Liver (tissue), 9 donors: ENCODE results near the gene HDAC3. TPM values are rescaled to one million over a fixed set of nuclear protein-coding genes. Genes with fewer than 3 reads are reported as not detected.
A peak's percentile ranks its signal among the peaks of the same experiment; 100 is the strongest.

Experiments used
- DNase-seq: peaks from one replicate; pipeline ENCODE4 v3.0.0-alpha.2; 2017; ENCODE audit warnings: low spot score
- H3K27ac ChIP-seq, 2 donors: one replicate each; pipeline ENCODE4 v1.7.0; 2013; ENCODE audit warnings: inconsistent platforms in 2 of 2, low read length in 2 of 2, control low read depth in 1 of 2, low read depth in 1 of 2, mild to moderate bottlenecking in 1 of 2
- H3K27me3 ChIP-seq, 4 donors: one replicate each; pipeline versions ENCODE4 v1.6.1 to v1.7.0; 2013; ENCODE audit warnings: low read length in 3 of 4, inconsistent platforms in 1 of 4, mild to moderate bottlenecking in 1 of 4, moderate library complexity in 1 of 4; ENCODE audit not compliant: control insufficient read depth in 4 of 4, insufficient read depth in 4 of 4
- H3K36me3 ChIP-seq, 4 donors: one replicate each; pipeline versions ENCODE4 v1.6.1 to v1.7.0; 2013; ENCODE audit warnings: low read length in 3 of 4, mild to moderate bottlenecking in 3 of 4, low read depth in 1 of 4, moderate library complexity in 1 of 4; ENCODE audit not compliant: control insufficient read depth in 4 of 4, insufficient read depth in 3 of 4
- H3K4me1 ChIP-seq, 4 donors: one replicate each; pipeline versions ENCODE4 v1.6.1 to v1.7.0; 2013; ENCODE audit warnings: low read length in 3 of 4, mild to moderate bottlenecking in 3 of 4, moderate library complexity in 1 of 4; ENCODE audit not compliant: control insufficient read depth in 4 of 4, insufficient read depth in 4 of 4
- H3K4me3 ChIP-seq, 3 donors: one replicate each; pipeline versions ENCODE4 v1.6.1 to v1.7.0; 2013; ENCODE audit warnings: low read length in 3 of 3, control low read depth in 1 of 3, low read depth in 1 of 3, mild to moderate bottlenecking in 1 of 3
- H3K9ac ChIP-seq, 2 donors: one replicate each; pipeline ENCODE4 v1.7.0; 2013; ENCODE audit warnings: low read length in 2 of 2, mild to moderate bottlenecking in 2 of 2, moderate library complexity in 2 of 2, control low read depth in 1 of 2, low read depth in 1 of 2
- H3K9me3 ChIP-seq, 4 donors: one replicate each; pipeline versions ENCODE4 v1.6.1 to v1.7.0; 2013; ENCODE audit warnings: low read length in 3 of 4; ENCODE audit not compliant: control insufficient read depth in 4 of 4
- ATF3 ChIP-seq: IDR thresholded peaks from 2 replicates; pipeline ENCODE4 v1.6.1; 2016; ENCODE audit warnings: antibody characterized with exemption
- CTCF ChIP-seq: fragments of 150-350 bp; IDR thresholded peaks from 2 replicates; pipeline ENCODE4 v1.5.1; 2017; ENCODE audit warnings: improper control_type of control experiment, low read depth, low read length; ENCODE audit not compliant: missing input control
- EGR1 ChIP-seq, 2 donors: IDR thresholded peaks; 2 replicates each; pipeline ENCODE4 v1.6.1; 2016 to 2018; ENCODE audit warnings: antibody characterized with exemption in 2 of 2, low read depth in 2 of 2
- FOXA1 ChIP-seq: IDR thresholded peaks from 2 replicates; pipeline ENCODE4 v1.6.1; 2016; ENCODE audit warnings: antibody characterized with exemption
- FOXA2 ChIP-seq: IDR thresholded peaks from 2 replicates; pipeline ENCODE4 v1.6.1; 2016; ENCODE audit warnings: antibody characterized with exemption
- GABPA ChIP-seq, 2 donors: IDR thresholded peaks in 1 of 2; conservative IDR thresholded peaks in 1 of 2; 2 replicates each; pipeline ENCODE4 v1.6.1; 2016; ENCODE audit warnings: antibody characterized with exemption in 2 of 2, mild to moderate bottlenecking in 1 of 2, moderate library complexity in 1 of 2
- HNF4A ChIP-seq, 2 donors: conservative IDR thresholded peaks; 2 replicates each; pipeline ENCODE4 v1.6.1; 2016; ENCODE audit warnings: antibody characterized with exemption in 2 of 2, mild to moderate bottlenecking in 2 of 2
- HNF4G ChIP-seq: IDR thresholded peaks from 2 replicates; pipeline ENCODE4 v1.6.1; 2016; ENCODE audit warnings: antibody characterized with exemption
- JUND ChIP-seq, 2 donors: IDR thresholded peaks; 2 replicates each; pipeline ENCODE4 v1.6.1; 2016; ENCODE audit warnings: antibody characterized with exemption in 2 of 2
- MAX ChIP-seq: IDR thresholded peaks from 2 replicates; pipeline ENCODE4 v1.6.1; 2016; ENCODE audit warnings: antibody characterized with exemption
- NR2F2 ChIP-seq: IDR thresholded peaks from 2 replicates; pipeline ENCODE4 v1.6.1; 2016; ENCODE audit warnings: antibody characterized with exemption
- RAD21 ChIP-seq, 2 donors: IDR thresholded peaks; 2 replicates each; pipeline ENCODE4 v1.6.1; 2016; ENCODE audit warnings: antibody characterized with exemption in 2 of 2, mild to moderate bottlenecking in 2 of 2
- RXRA ChIP-seq, 2 donors: IDR thresholded peaks; 2 replicates each; pipeline ENCODE4 v1.6.1; 2017 to 2018; ENCODE audit warnings: antibody characterized with exemption in 2 of 2, mild to moderate bottlenecking in 1 of 2
- SP1 ChIP-seq: IDR thresholded peaks from 2 replicates; pipeline ENCODE4 v1.6.1; 2018; ENCODE audit warnings: antibody characterized with exemption, mild to moderate bottlenecking
- YY1 ChIP-seq: IDR thresholded peaks from 2 replicates; pipeline ENCODE4 v1.6.1; 2016; ENCODE audit warnings: antibody characterized with exemption, mild to moderate bottlenecking
- ZBTB33 ChIP-seq: IDR thresholded peaks from 2 replicates; pipeline ENCODE4 v1.6.1; 2016; ENCODE audit warnings: antibody characterized with exemption
- WGBS: extraction: QIAGEN DNeasy Blood & Tissue Kit; methylation state at CpG from one replicate; pipeline ENCODE4 v1.1.7; 2013; 5-methylcytosine and 5-hydroxymethylcytosine counted together
- polyA plus RNA-seq, 2 donors: library from polyadenylated mRNA; stranded (reverse) in 1 of 2; unstranded in 1 of 2; fragments of 200-250 nt in 1 of 2; fragments of >200 nt in 1 of 2; fragmentation: Nextera tagmentation in 1 of 2; extraction: Ambion mirVana in 1 of 2; gene quantifications; one replicate each; pipeline versions ENCODE4 v1.2.1 to v1.2.3, GENCODE V29; 2013 to 2015
- total RNA-seq, 2 donors: library from RNA; depleted of rRNA; stranded (reverse); fragments of >200 nt; gene quantifications; one replicate each; pipeline ENCODE4 v1.2.3, GENCODE V29; 2014
- TF ChIP-seq, protein P1 (sequence below): IDR thresholded peaks from 2 replicates; pipeline ENCODE4 v1.6.1; 2016; ENCODE audit warnings: antibody characterized with exemption, mild to moderate bottlenecking
- donor health status: healthy.
- donor health status: healthy.
- donor health status: healthy.
- donor health status: healthy.
- donor health status: healthy.

Gene HDAC3
- total and polyA plus RNA-seq, 4 donors, result 20.1 to 45.3 (median 35.1) TPM

- H3K4me1 ChIP-seq, result peaks cover 23 to 73% (median 60%) of the 10 kb centered on the region in 4 donors
- DNase-seq, result no peak
- H3K27ac ChIP-seq, result peak overlapping the region; percentile 75 to 80
- no peaks in the 10 kb centered on the region for H3K9me3 ChIP-seq
- 62% methylated on average over 2 of the region's 2 CpGs for whole genome bisulfite sequencing
- peak overlapping the region in 1 of 3 donors; percentile 15 for H3K4me3 ChIP-seq
- TF ChIP-seq YY1 (no peak), FOXA2 (no peak), MAX (no peak), SP1 (no peak), CTCF (no peak), NR2F2 (no peak), JUND (IDR thresholded peaks at IDR 0.05) (no peak), RAD21 (IDR thresholded peaks at IDR 0.05) (no peak), RXRA (IDR thresholded peaks at IDR 0.05) (no peak)
- TF ChIP-seq, protein P1, sequence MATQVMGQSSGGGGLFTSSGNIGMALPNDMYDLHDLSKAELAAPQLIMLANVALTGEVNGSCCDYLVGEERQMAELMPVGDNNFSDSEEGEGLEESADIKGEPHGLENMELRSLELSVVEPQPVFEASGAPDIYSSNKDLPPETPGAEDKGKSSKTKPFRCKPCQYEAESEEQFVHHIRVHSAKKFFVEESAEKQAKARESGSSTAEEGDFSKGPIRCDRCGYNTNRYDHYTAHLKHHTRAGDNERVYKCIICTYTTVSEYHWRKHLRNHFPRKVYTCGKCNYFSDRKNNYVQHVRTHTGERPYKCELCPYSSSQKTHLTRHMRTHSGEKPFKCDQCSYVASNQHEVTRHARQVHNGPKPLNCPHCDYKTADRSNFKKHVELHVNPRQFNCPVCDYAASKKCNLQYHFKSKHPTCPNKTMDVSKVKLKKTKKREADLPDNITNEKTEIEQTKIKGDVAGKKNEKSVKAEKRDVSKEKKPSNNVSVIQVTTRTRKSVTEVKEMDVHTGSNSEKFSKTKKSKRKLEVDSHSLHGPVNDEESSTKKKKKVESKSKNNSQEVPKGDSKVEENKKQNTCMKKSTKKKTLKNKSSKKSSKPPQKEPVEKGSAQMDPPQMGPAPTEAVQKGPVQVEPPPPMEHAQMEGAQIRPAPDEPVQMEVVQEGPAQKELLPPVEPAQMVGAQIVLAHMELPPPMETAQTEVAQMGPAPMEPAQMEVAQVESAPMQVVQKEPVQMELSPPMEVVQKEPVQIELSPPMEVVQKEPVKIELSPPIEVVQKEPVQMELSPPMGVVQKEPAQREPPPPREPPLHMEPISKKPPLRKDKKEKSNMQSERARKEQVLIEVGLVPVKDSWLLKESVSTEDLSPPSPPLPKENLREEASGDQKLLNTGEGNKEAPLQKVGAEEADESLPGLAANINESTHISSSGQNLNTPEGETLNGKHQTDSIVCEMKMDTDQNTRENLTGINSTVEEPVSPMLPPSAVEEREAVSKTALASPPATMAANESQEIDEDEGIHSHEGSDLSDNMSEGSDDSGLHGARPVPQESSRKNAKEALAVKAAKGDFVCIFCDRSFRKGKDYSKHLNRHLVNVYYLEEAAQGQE, result no peak
- no peaks in the 10 kb centered on the region for H3K36me3 ChIP-seq
- no peaks in the 10 kb centered on the region for H3K27me3 ChIP-seq
- no peak overlapping the region for H3K9ac ChIP-seq
These were observed 28.6 kb downstream of the HDAC3 start for GRCh38 chr5:141608046-141608445.

GRCh38 chr5:141605523-141606277 is 30.9 kb downstream of the HDAC3 start:
- H3K27me3 ChIP-seq, result no peaks in the 10 kb centered on the region
- no peak for DNase-seq
- WGBS, result 72% methylated on average over 6 of the region's 6 CpGs
- H3K27ac ChIP-seq, result peak overlapping the region; percentile 20 to 51
- no peak overlapping the region for H3K4me3 ChIP-seq
- H3K9me3 ChIP-seq, result no peaks in the 10 kb centered on the region
- H3K9ac ChIP-seq, result peak overlapping the region in 1 of 2 donors; percentile 26
- H3K36me3 ChIP-seq, result no peaks in the 10 kb centered on the region
- H3K4me1 ChIP-seq, result peaks cover 18 to 63% (median 51%) of the 10 kb centered on the region in 4 donors
- no peak for TF ChIP-seq FOXA1
- TF ChIP-seq RXRA (IDR thresholded peaks at IDR 0.05), result no peak
- TF ChIP-seq NR2F2, result no peak
- no peak for TF ChIP-seq FOXA2
- TF ChIP-seq HNF4G, result no peak
- no peak for TF ChIP-seq ZBTB33
- peak; percentile 29 for TF ChIP-seq SP1
- no peak for TF ChIP-seq RAD21 (IDR thresholded peaks at IDR 0.05)
- TF ChIP-seq GABPA (IDR thresholded peaks at IDR 0.05 in 1 of 2, conservative IDR thresholded peaks at IDR 0.05 in 1 of 2), result peak in 1 of 2 donors; percentile 9
- TF ChIP-seq ATF3, result no peak
- TF ChIP-seq JUND (IDR thresholded peaks at IDR 0.05), result no peak
- no peak for TF ChIP-seq MAX
- peak; percentile 13 for TF ChIP-seq YY1
- no peak for TF ChIP-seq EGR1 (IDR thresholded peaks at IDR 0.05; ENCODE audit: low read depth in 2 of 2)
- TF ChIP-seq HNF4A (conservative IDR thresholded peaks at IDR 0.05), result peak in 1 of 2 donors; percentile 26
- TF ChIP-seq CTCF, result no peak
